HEK293 (cell line): ENCODE results near the gene MC1R.

Experiments used
- FEZF1 ChIP-seq: fragments of 450-650 bp; formaldehyde crosslinking; IDR thresholded peaks from 2 replicates; pipeline ENCODE4 v1.5.1; 2016; ENCODE audit warnings: missing biosample characterization, missing genetic modification characterization
- GLIS1 ChIP-seq: fragments of 450-650 bp; formaldehyde crosslinking; IDR thresholded peaks from 2 replicates; pipeline ENCODE4 v1.5.1; 2016; ENCODE audit warnings: missing biosample characterization, missing genetic modification characterization
- GLIS2 ChIP-seq: fragments of 450-650 bp; formaldehyde crosslinking; IDR thresholded peaks from 2 replicates; pipeline ENCODE4 v1.5.1; 2016; ENCODE audit warnings: missing biosample characterization, missing genetic modification characterization
- KLF1 ChIP-seq: fragments of 450-650 bp; formaldehyde crosslinking; IDR thresholded peaks from 2 replicates; pipeline ENCODE4 v1.5.1; 2016; ENCODE audit warnings: missing biosample characterization, missing genetic modification characterization
- PRDM1 ChIP-seq: fragments of 450-650 bp; formaldehyde crosslinking; IDR thresholded peaks from 2 replicates; pipeline ENCODE4; 2016; ENCODE audit warnings: missing biosample characterization, missing genetic modification characterization
- TRIM28 ChIP-seq: IDR thresholded peaks from 2 replicates; pipeline ENCODE4 v1.6.1; 2011; ENCODE audit warnings: low read length, control low read depth, borderline replicate concordance
- WT1 ChIP-seq: fragments of 450-650 bp; formaldehyde crosslinking; IDR thresholded peaks from 2 replicates; pipeline ENCODE4 v1.5.1; 2016; ENCODE audit warnings: missing biosample characterization, missing genetic modification characterization
- ZNF184 ChIP-seq: fragments of 450-650 bp; IDR thresholded peaks from 2 replicates; pipeline ENCODE4 v1.5.1; 2018; ENCODE audit warnings: missing biosample characterization, mild to moderate bottlenecking, missing genetic modification characterization
- ZNF571 ChIP-seq: fragments of 450-650 bp; formaldehyde crosslinking; IDR thresholded peaks from 2 replicates; pipeline ENCODE4 v1.5.0; 2017; ENCODE audit warnings: missing biosample characterization, missing genetic modification characterization
- ZNF600 ChIP-seq: fragments of 450-650 bp; formaldehyde crosslinking; IDR thresholded peaks from 2 replicates; pipeline ENCODE4 v1.5.1; 2016; ENCODE audit warnings: missing biosample characterization, missing genetic modification characterization
- TF ChIP-seq, protein P1 (sequence below): fragments of 450-650 bp; formaldehyde crosslinking; IDR thresholded peaks from 2 replicates; pipeline ENCODE4 v1.5.1; 2016; ENCODE audit warnings: missing biosample characterization, missing genetic modification characterization
- TF ChIP-seq, protein P2 (sequence below): sonication (generic); formaldehyde crosslinking; IDR thresholded peaks from 2 replicates; pipeline ENCODE4 v1.8.1; 2022; ENCODE audit warnings: mild to moderate bottlenecking, moderate library complexity, missing genetic modification reagents

DNA sequence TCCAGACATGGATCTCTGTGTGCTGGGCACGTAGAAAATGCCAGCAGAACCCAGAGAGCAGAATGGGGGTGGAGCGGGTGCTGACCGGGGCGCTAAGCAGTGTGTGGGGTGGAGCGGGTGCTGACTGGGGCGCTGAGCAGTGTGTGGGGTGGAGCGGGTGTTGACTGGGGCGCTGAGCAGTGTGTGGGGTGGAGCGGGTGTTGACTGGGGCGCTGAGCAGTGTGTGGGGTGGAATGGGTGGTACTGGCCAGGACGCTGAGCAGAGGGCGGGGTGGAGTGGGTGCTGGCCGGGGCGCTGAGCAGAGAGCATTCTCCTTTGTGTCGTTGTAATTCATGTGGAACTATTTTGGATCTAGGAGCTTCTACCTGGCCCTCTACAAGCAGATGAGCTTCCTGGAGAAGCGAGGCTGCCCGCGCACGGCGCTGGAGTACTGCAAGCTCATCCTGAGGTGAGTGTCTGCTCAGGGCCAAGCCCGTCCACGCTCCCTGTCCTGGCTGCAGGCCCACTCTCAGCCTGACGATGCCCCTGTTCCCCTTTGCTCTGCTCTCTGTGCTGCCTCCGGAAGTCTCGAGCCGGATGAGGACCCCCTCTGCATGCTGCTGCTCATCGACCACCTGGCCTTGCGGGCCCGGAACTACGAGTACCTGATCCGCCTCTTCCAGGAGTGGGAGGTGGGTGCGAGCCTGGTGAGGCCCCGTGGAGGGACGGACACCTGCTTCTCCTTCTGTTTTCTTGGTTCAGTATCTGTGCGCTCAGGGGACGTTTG lies 20.3 kb upstream of the MC1R start:
- TF ChIP-seq WT1 (tag by site-specific recombination) (no peak), ZNF184 (tag by site-specific recombination) (no peak), TRIM28 (no peak), GLIS2 (tag by site-specific recombination) (no peak), FEZF1 (tag by site-specific recombination) (no peak), PRDM1 (tag by site-specific recombination) (no peak), ZNF571 (tag by site-specific recombination) (no peak), KLF1 (tag by site-specific recombination) (peak; percentile 78), GLIS1 (tag by site-specific recombination) (no peak), ZNF600 (tag by site-specific recombination) (no peak)
- TF ChIP-seq, protein P1, sequence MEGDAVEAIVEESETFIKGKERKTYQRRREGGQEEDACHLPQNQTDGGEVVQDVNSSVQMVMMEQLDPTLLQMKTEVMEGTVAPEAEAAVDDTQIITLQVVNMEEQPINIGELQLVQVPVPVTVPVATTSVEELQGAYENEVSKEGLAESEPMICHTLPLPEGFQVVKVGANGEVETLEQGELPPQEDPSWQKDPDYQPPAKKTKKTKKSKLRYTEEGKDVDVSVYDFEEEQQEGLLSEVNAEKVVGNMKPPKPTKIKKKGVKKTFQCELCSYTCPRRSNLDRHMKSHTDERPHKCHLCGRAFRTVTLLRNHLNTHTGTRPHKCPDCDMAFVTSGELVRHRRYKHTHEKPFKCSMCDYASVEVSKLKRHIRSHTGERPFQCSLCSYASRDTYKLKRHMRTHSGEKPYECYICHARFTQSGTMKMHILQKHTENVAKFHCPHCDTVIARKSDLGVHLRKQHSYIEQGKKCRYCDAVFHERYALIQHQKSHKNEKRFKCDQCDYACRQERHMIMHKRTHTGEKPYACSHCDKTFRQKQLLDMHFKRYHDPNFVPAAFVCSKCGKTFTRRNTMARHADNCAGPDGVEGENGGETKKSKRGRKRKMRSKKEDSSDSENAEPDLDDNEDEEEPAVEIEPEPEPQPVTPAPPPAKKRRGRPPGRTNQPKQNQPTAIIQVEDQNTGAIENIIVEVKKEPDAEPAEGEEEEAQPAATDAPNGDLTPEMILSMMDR (tag by site-specific recombination) = no peak
- TF ChIP-seq, protein P2, sequence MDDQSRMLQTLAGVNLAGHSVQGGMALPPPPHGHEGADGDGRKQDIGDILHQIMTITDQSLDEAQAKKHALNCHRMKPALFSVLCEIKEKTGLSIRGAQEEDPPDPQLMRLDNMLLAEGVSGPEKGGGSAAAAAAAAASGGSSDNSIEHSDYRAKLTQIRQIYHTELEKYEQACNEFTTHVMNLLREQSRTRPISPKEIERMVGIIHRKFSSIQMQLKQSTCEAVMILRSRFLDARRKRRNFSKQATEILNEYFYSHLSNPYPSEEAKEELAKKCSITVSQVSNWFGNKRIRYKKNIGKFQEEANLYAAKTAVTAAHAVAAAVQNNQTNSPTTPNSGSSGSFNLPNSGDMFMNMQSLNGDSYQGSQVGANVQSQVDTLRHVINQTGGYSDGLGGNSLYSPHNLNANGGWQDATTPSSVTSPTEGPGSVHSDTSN (CRISPR knock-in tag) = no peak
